K562 (cell line): Measurements from ENCODE around the gene PRSS21. TPM values are rescaled to one million over a fixed set of nuclear protein-coding genes. Genes with fewer than 3 reads are reported as not detected.

Source experiments
- ARID2 ChIP-seq: fragments of 450-650 bp; IDR thresholded peaks from 2 replicates; pipeline ENCODE4 v1.6.1; 2017; ENCODE audit warnings: antibody characterized with exemption, mild to moderate bottlenecking
- BCL6 ChIP-seq: fragments of 250-450 bp; sonication (Bioruptor Pico); IDR thresholded peaks from 2 replicates; pipeline ENCODE4 v1.4.0; 2020
- BHLHE40 ChIP-seq: IDR thresholded peaks from 2 replicates; pipeline ENCODE4 v1.6.1; 2011; ENCODE audit warnings: low read length, improper control_type of control experiment
- BRD9 ChIP-seq: fragments of 450-650 bp; IDR thresholded peaks from 2 replicates; pipeline ENCODE4 v1.6.1; 2018; ENCODE audit warnings: low read depth; ENCODE audit not compliant: partially characterized antibody
- CREB5 ChIP-seq: fragments of 250-450 bp; sonication (Bioruptor Pico); IDR thresholded peaks from 2 replicates; pipeline ENCODE4 v1.5.0; 2020; ENCODE audit warnings: mild to moderate bottlenecking
- CSDE1 ChIP-seq, 2 experiments: fragments of 450-650 bp; IDR thresholded peaks; 2 replicates each; pipeline ENCODE4 v1.6.1; 2016; ENCODE audit warnings: mild to moderate bottlenecking in 1 of 2
- ETS1 ChIP-seq: conservative IDR thresholded peaks from 2 replicates; pipeline ENCODE4 v1.6.1; 2011; ENCODE audit warnings: low read depth, mild to moderate bottlenecking, low read length; ENCODE audit not compliant: control insufficient read depth
- FOS ChIP-seq: IDR thresholded peaks from 3 replicates; pipeline ENCODE4 v1.6.1; 2011; ENCODE audit not compliant: insufficient read length; ENCODE audit errors: extremely low read depth
- FOXP4 ChIP-seq: sonication (generic); formaldehyde crosslinking; IDR thresholded peaks from 2 replicates; pipeline ENCODE4 v1.8.0; 2022; ENCODE audit warnings: mild to moderate bottlenecking, missing genetic modification reagents, borderline replicate concordance
- GTF2E2 ChIP-seq: fragments of 200-800 bp; sonication (Bioruptor generic); IDR thresholded peaks from 2 replicates; pipeline ENCODE4 v1.6.1; 2016; ENCODE audit warnings: missing genetic modification characterization, missing compliant biosample characterization
- ID3 ChIP-seq, 2 experiments: fragments of 250-450 bp in 1 of 2; fragments of 450-650 bp in 1 of 2; sonication (Bioruptor Pico) in 1 of 2; IDR thresholded peaks; 2 replicates each; pipeline versions ENCODE4 v1.6.1 to v1.8.0; 2016 to 2021; ENCODE audit warnings: mild to moderate bottlenecking in 2 of 2, moderate library complexity in 2 of 2, missing compliant biosample characterization in 1 of 2, missing genetic modification characterization in 1 of 2
- IFI16 ChIP-seq: fragments of 250-450 bp; sonication (Bioruptor Pico); IDR thresholded peaks from 2 replicates; pipeline ENCODE4 v2.1.2; 2022; ENCODE audit warnings: mild to moderate bottlenecking, inconsistent platforms
- JUN ChIP-seq, 2 experiments: sonication (generic) in 1 of 2; formaldehyde crosslinking in 1 of 2; IDR thresholded peaks; 2 replicates each; pipeline versions ENCODE4 v1.6.1 to v1.8.0; 2012 to 2022; ENCODE audit warnings: borderline replicate concordance in 2 of 2, mild to moderate bottlenecking in 2 of 2, improper control_type of control experiment in 1 of 2, low read depth in 1 of 2, low read length in 1 of 2, missing genetic modification reagents in 1 of 2
- KAT8 ChIP-seq: fragments of 450-650 bp; IDR thresholded peaks from 2 replicates; pipeline ENCODE4 v1.6.1; 2016; ENCODE audit warnings: low read depth, mild to moderate bottlenecking
- L3MBTL2 ChIP-seq: fragments of 450-650 bp; IDR thresholded peaks from 2 replicates; pipeline ENCODE4 v1.6.1; 2016; ENCODE audit warnings: mild to moderate bottlenecking, moderate library complexity
- MNT ChIP-seq, 2 experiments: fragments of 450-650 bp; conservative IDR thresholded peaks; 2 replicates each; pipeline ENCODE4 v1.6.1; 2017; ENCODE audit warnings: mild to moderate bottlenecking in 2 of 2, moderate library complexity in 2 of 2
- NBN ChIP-seq: fragments of 450-650 bp; IDR thresholded peaks from 2 replicates; pipeline ENCODE4 v1.6.1; 2016; ENCODE audit warnings: low read depth, mild to moderate bottlenecking
- RBM17 ChIP-seq: fragments of 200-400 bp; formaldehyde crosslinking; IDR thresholded peaks from 2 replicates; pipeline ENCODE4 v1.6.1; 2017; ENCODE audit warnings: low read depth, mild to moderate bottlenecking, low read length, borderline replicate concordance
- SAFB2 ChIP-seq: fragments of 200-400 bp; formaldehyde crosslinking; IDR thresholded peaks from 2 replicates; pipeline ENCODE4 v1.6.1; 2018; ENCODE audit warnings: borderline replicate concordance, low read length, low read depth, moderate library complexity; ENCODE audit not compliant: severe bottlenecking
- U2AF2 ChIP-seq: fragments of 200-400 bp; formaldehyde crosslinking; optimal IDR thresholded peaks from 2 replicates; pipeline ENCODE3; 2017; ENCODE audit warnings: low read depth, mild to moderate bottlenecking, low read length
- ZC3H11A ChIP-seq: IDR thresholded peaks from 2 replicates; pipeline ENCODE4 v1.6.1; 2012; ENCODE audit warnings: low read depth, low read length, improper control_type of control experiment
- polyA plus RNA-seq, 8 experiments: library from polyadenylated mRNA; depleted of rRNA in 4 of 8; stranded (reverse) in 5 of 8; unstranded in 3 of 8; fragments of >200 nt; fragmentation: Nextera tagmentation in 2 of 8; fragmentation: Illumina TruSeq in 1 of 8; extraction: Ambion mirVana in 2 of 8; extraction: Trizol in 1 of 8; gene quantifications; 2 replicates each; pipeline versions ENCODE4 v1.2.1 to v1.2.3, GENCODE V29; 2011 to 2014; ENCODE audit warnings: inconsistent platforms in 1 of 8, missing spikeins in 1 of 8
- total RNA-seq, 7 experiments: library from RNA; depleted of rRNA in 6 of 7; stranded (reverse); fragments of >200 nt in 6 of 7; fragmentation: Illumina TruSeq in 2 of 7; extraction: Trizol in 2 of 7; gene quantifications; 2 replicates each; pipeline versions ENCODE4 v1.2.1 to v1.2.3, GENCODE V29; 2011 to 2021; ENCODE audit warnings: low replicate concordance in 1 of 7

PRSS21 gene
- total and polyA plus RNA-seq, 9 of the 15 experiments (the other 6 are each of a cell fraction or from before 2014, with no cell fraction given), result 12.1 to 121 (median 61.3) TPM

GRCh38 chr16:2776500-2777139, 40.4 kb upstream of the PRSS21 start (continued):
- TF ChIP-seq BCL6, result no peak
- TF ChIP-seq FOXP4, result no peak
- no peak for TF ChIP-seq NBN
- no peak for TF ChIP-seq SAFB2
- peak; percentile 59 for TF ChIP-seq L3MBTL2
- TF ChIP-seq CSDE1 (IDR thresholded peaks at IDR 0.05), result no peak
- TF ChIP-seq ID3 (CRISPR knock-in tag; IDR thresholded peaks at IDR 0.05), result no peak
- no peak for TF ChIP-seq ID3 (tag; IDR thresholded peaks at IDR 0.05)
- TF ChIP-seq BRD9, result no peak
- no peak for TF ChIP-seq GTF2E2
- no peak for TF ChIP-seq FOS
- no peak for TF ChIP-seq IFI16 (CRISPR knock-in tag)
- peak; percentile 15; the same call in 1 of the 2 replicates for TF ChIP-seq ETS1
- peak in 1 of 2 experiments; percentile 40; a peak in 1 of 4 replicates for TF ChIP-seq MNT (conservative IDR thresholded peaks at IDR 0.05)
- no peak for TF ChIP-seq KAT8
- TF ChIP-seq ZC3H11A, result no peak
- no peak for TF ChIP-seq JUN (IDR thresholded peaks at IDR 0.05; ENCODE audit: borderline replicate concordance, low read depth, low read length)
- no peak for TF ChIP-seq JUN (CRISPR knock-in tag; IDR thresholded peaks at IDR 0.05; ENCODE audit: borderline replicate concordance)
- no peak for TF ChIP-seq ARID2
- no peak for TF ChIP-seq CREB5 (CRISPR knock-in tag)
- TF ChIP-seq RBM17, result no peak
- 0 out of 2 replicates have a peak, but pooled peaks have one; percentile 10 for TF ChIP-seq BHLHE40
- TF ChIP-seq U2AF2, result no peak
